ENCODE data around the gene KCNH5.

DNA sequence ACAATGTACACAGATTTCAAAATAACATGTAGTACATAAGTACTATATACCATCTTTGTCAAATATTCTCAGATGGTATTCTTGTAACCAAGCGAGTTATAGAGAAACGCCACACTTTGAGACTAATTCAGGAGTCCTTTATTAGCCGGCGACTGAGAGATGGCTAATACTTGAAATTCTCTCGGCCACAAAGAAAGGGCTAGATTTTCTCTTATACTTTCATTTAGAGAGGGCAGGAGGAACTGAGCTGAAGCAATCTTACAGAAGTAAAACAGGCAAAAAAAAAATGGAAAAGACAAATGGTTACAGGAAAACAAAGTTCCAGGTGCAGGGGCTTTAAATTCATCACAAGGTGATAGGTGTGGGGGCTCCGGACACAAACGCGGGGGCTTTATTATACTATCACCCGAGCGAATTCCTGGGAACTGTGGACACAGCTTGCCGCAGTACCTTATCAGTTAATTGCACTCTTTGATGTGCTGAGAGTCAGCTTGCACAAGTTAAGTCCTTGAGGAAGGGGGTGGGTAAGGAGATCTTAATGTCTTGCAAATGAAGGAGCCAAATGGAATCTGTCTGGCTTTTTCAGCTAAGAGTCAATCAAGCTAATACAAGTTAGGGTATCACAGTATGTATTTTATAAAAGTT lies 382.3 kb downstream of the KCNH5 start:
- TF ChIP-seq EZH2phosphoT487 (IDR thresholded peaks at IDR 0.05; ENCODE audit: low read depth, severe bottlenecking, unreplicated experiment) = no peak
- TF ChIP-seq EZH2 (IDR thresholded peaks at IDR 0.05; ENCODE audit: borderline replicate concordance) = no peak
- TF ChIP-seq, protein P1, sequence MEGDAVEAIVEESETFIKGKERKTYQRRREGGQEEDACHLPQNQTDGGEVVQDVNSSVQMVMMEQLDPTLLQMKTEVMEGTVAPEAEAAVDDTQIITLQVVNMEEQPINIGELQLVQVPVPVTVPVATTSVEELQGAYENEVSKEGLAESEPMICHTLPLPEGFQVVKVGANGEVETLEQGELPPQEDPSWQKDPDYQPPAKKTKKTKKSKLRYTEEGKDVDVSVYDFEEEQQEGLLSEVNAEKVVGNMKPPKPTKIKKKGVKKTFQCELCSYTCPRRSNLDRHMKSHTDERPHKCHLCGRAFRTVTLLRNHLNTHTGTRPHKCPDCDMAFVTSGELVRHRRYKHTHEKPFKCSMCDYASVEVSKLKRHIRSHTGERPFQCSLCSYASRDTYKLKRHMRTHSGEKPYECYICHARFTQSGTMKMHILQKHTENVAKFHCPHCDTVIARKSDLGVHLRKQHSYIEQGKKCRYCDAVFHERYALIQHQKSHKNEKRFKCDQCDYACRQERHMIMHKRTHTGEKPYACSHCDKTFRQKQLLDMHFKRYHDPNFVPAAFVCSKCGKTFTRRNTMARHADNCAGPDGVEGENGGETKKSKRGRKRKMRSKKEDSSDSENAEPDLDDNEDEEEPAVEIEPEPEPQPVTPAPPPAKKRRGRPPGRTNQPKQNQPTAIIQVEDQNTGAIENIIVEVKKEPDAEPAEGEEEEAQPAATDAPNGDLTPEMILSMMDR (IDR thresholded peaks at IDR 0.05; ENCODE audit: poor library complexity) = no peak

All from hepatocyte (in vitro differentiated cells).